ENCODE results near the gene RPP30. TPM values are rescaled to one million over a fixed set of nuclear protein-coding genes. Genes with fewer than 3 reads are reported as not detected.

RPP30 gene
- total and polyA plus RNA-seq, 4 experiments from 2014 or later = 32.3 to 54.5 (median 35.2) TPM

GRCh38 chr10:90930070-90930837 is 58.5 kb downstream of the RPP30 start:
- intact Hi-C loops (cut with micrococcal nuclease) = no loop called here
- no peak overlapping the region for H3K27ac Mint-ChIP-seq
- no peak for DNase-seq
- Histone ChIP-seq H3K36me3 (ENCODE audit: insufficient read depth, low read length) (no peaks in the 10 kb centered on the region), H3K27me3 (ENCODE audit: insufficient read depth, low read length) (no peaks in the 10 kb centered on the region), H3K4me1 (ENCODE audit: insufficient read depth, low read length) (no peaks in the 10 kb centered on the region), H3K27ac (ENCODE audit: low read depth, low read length) (no peak overlapping the region), H3K4me3 (ENCODE audit: low read length in 2 of 2) (no peak overlapping the region), H3K9me3 (ENCODE audit: control insufficient read depth in 1 of 2, low read length in 2 of 2) (no peaks in the 10 kb centered on the region)
- peaks cover 18 to 19% of the 10 kb centered on the region in 2 donors for H3K27me3 Mint-ChIP-seq
- no peaks in the 10 kb centered on the region for H3K9me3 Mint-ChIP-seq
- ChIA-PET POLR2A (ENCODE audit: partially characterized antibody) (no interaction called here), CTCF (ENCODE audit: partially characterized antibody) (no interaction called here)
- H3K4me1 Mint-ChIP-seq = no peaks in the 10 kb centered on the region
- H3K36me3 Mint-ChIP-seq = no peaks in the 10 kb centered on the region
- no peak overlapping the region for H3K4me3 Mint-ChIP-seq

- no peak for DNase-seq
- Histone ChIP-seq H3K36me3 (ENCODE audit: insufficient read depth, low read length) (no peaks in the 10 kb centered on the region), H3K4me3 (ENCODE audit: low read length in 2 of 2) (no peak overlapping the region), H3K9me3 (ENCODE audit: control insufficient read depth in 1 of 2, low read length in 2 of 2) (no peaks in the 10 kb centered on the region), H3K27ac (ENCODE audit: low read depth, low read length) (no peak overlapping the region), H3K27me3 (ENCODE audit: insufficient read depth, low read length) (no peaks in the 10 kb centered on the region), H3K4me1 (ENCODE audit: insufficient read depth, low read length) (no peaks in the 10 kb centered on the region)
- POLR2A ChIA-PET (ENCODE audit: partially characterized antibody) = no interaction called here
- Mint-ChIP-seq H3K27me3 (peaks cover 18 to 19% of the 10 kb centered on the region in 2 donors), H3K4me1 (peaks cover 0 to 2% (median 0%) of the 10 kb centered on the region in 4 donors), H3K4me3 (no peak overlapping the region), H3K27ac (no peak overlapping the region), H3K9me3 (no peaks in the 10 kb centered on the region), H3K36me3 (no peaks in the 10 kb centered on the region)
- intact Hi-C loops (cut with micrococcal nuclease) = no loop called here
- CTCF ChIA-PET (ENCODE audit: partially characterized antibody) = no interaction called here
Measured at GRCh38 chr10:90930971-90931871, 59.4 kb downstream of the RPP30 start.

GRCh38 chr10:90935581-90936275 is 64.0 kb downstream of the RPP30 start:
- DNase-seq = no peak
- POLR2A ChIA-PET (ENCODE audit: partially characterized antibody) = no interaction called here
- Histone ChIP-seq H3K4me1 (ENCODE audit: insufficient read depth, low read length) (no peaks in the 10 kb centered on the region), H3K27ac (ENCODE audit: low read depth, low read length) (no peak overlapping the region), H3K4me3 (ENCODE audit: low read length in 2 of 2) (no peak overlapping the region), H3K36me3 (ENCODE audit: insufficient read depth, low read length) (no peaks in the 10 kb centered on the region), H3K27me3 (ENCODE audit: insufficient read depth, low read length) (no peaks in the 10 kb centered on the region), H3K9me3 (ENCODE audit: control insufficient read depth in 1 of 2, low read length in 2 of 2) (no peaks in the 10 kb centered on the region)
- H3K27me3 Mint-ChIP-seq = peaks cover 3 to 5% of the 10 kb centered on the region in 2 donors
- H3K27ac Mint-ChIP-seq = no peak overlapping the region
- H3K36me3 Mint-ChIP-seq = no peaks in the 10 kb centered on the region
- peaks cover 0 to 2% (median 0%) of the 10 kb centered on the region in 4 donors for H3K4me1 Mint-ChIP-seq
- H3K9me3 Mint-ChIP-seq = no peaks in the 10 kb centered on the region
- H3K4me3 Mint-ChIP-seq = no peak overlapping the region
- CTCF ChIA-PET (ENCODE audit: partially characterized antibody) = no interaction called here
- intact Hi-C loops (cut with micrococcal nuclease) = no loop called here

- Mint-ChIP-seq H3K9me3 (no peaks in the 10 kb centered on the region), H3K4me3 (no peak overlapping the region)
- POLR2A ChIA-PET (ENCODE audit: partially characterized antibody) = no interaction called here
Measured at GRCh38 chr10:90936276-90936659, 64.5 kb downstream of the RPP30 start.

GRCh38 chr10:90937645-90938258 is 66.0 kb downstream of the RPP30 start:
- Mint-ChIP-seq H3K27ac (no peak overlapping the region), H3K27me3 (peaks cover 0 to 5% of the 10 kb centered on the region in 2 donors), H3K36me3 (no peaks in the 10 kb centered on the region), H3K4me3 (no peak overlapping the region), H3K9me3 (no peaks in the 10 kb centered on the region), H3K4me1 (peaks cover 0 to 2% (median 0%) of the 10 kb centered on the region in 4 donors)
- H3K9me3 ChIP-seq (ENCODE audit: control insufficient read depth in 1 of 2, low read length in 2 of 2) = no peaks in the 10 kb centered on the region
- no peak overlapping the region for H3K27ac ChIP-seq (ENCODE audit: low read depth, low read length)
- ChIA-PET POLR2A (ENCODE audit: partially characterized antibody) (no interaction called here), CTCF (ENCODE audit: partially characterized antibody) (interaction anchor here (0.6 kb wide), 1 partner anchor 20 kb away, joined by 3 read pairs; no protein-coding TSS in a partner anchor)
- H3K4me3 ChIP-seq (ENCODE audit: low read length in 2 of 2) = no peak overlapping the region
- H3K36me3 ChIP-seq (ENCODE audit: insufficient read depth, low read length) = no peaks in the 10 kb centered on the region
- no peaks in the 10 kb centered on the region for H3K27me3 ChIP-seq (ENCODE audit: insufficient read depth, low read length)
- intact Hi-C loops (cut with micrococcal nuclease) = no loop called here
- no peaks in the 10 kb centered on the region for H3K4me1 ChIP-seq (ENCODE audit: insufficient read depth, low read length)
- DNase-seq = no peak

More at GRCh38 chr10:90936276-90936659, 64.5 kb downstream of the RPP30 start:
- H3K27me3 ChIP-seq (ENCODE audit: insufficient read depth, low read length) = no peaks in the 10 kb centered on the region
- intact Hi-C loops (cut with micrococcal nuclease) = no loop called here
- CTCF ChIA-PET (ENCODE audit: partially characterized antibody) = no interaction called here
- no peak overlapping the region for H3K4me3 ChIP-seq (ENCODE audit: low read length in 2 of 2)
- H3K36me3 ChIP-seq (ENCODE audit: insufficient read depth, low read length) = no peaks in the 10 kb centered on the region
- H3K27ac Mint-ChIP-seq = no peak overlapping the region
- H3K4me1 Mint-ChIP-seq = peaks cover 0 to 2% (median 0%) of the 10 kb centered on the region in 4 donors
- no peak for DNase-seq
- H3K27me3 Mint-ChIP-seq = peaks cover under 1 to 5% of the 10 kb centered on the region in 2 donors
- H3K36me3 Mint-ChIP-seq = no peaks in the 10 kb centered on the region
- no peaks in the 10 kb centered on the region for H3K4me1 ChIP-seq (ENCODE audit: insufficient read depth, low read length)
- no peaks in the 10 kb centered on the region for H3K9me3 ChIP-seq (ENCODE audit: control insufficient read depth in 1 of 2, low read length in 2 of 2)
- H3K27ac ChIP-seq (ENCODE audit: low read depth, low read length) = no peak overlapping the region

- ChIA-PET CTCF (ENCODE audit: partially characterized antibody) (no interaction called here), POLR2A (ENCODE audit: partially characterized antibody) (no interaction called here)
Measured at GRCh38 chr10:90939116-90939515, 67.3 kb downstream of the RPP30 start.

More at GRCh38 chr10:90939116-90939515, 67.3 kb downstream of the RPP30 start:
- intact Hi-C loops (cut with micrococcal nuclease) = no loop called here
- Mint-ChIP-seq H3K27me3 (peaks cover 0 to 4% of the 10 kb centered on the region in 2 donors), H3K9me3 (no peaks in the 10 kb centered on the region), H3K27ac (no peak overlapping the region), H3K4me3 (no peak overlapping the region), H3K4me1 (peaks cover 0 to 2% (median 0%) of the 10 kb centered on the region in 4 donors), H3K36me3 (no peaks in the 10 kb centered on the region)
- H3K4me3 ChIP-seq (ENCODE audit: low read length in 2 of 2) = no peak overlapping the region
- no peaks in the 10 kb centered on the region for H3K36me3 ChIP-seq (ENCODE audit: insufficient read depth, low read length)
- no peaks in the 10 kb centered on the region for H3K9me3 ChIP-seq (ENCODE audit: control insufficient read depth in 1 of 2, low read length in 2 of 2)
- no peak overlapping the region for H3K27ac ChIP-seq (ENCODE audit: low read depth, low read length)
- no peaks in the 10 kb centered on the region for H3K4me1 ChIP-seq (ENCODE audit: insufficient read depth, low read length)
- no peak for DNase-seq
- H3K27me3 ChIP-seq (ENCODE audit: insufficient read depth, low read length) = no peaks in the 10 kb centered on the region

All from CD4-positive, alpha-beta memory T cell (primary cell).